ENCODE measurements around the gene NF1. TPM values are rescaled to one million over a fixed set of nuclear protein-coding genes. Genes with fewer than 3 reads are reported as not detected.

NF1 gene
- total RNA-seq, 1 experiment from 2014 or later: 15.1 TPM

GRCh38 chr17:31401456-31402254 lies 306.9 kb downstream of the NF1 start:
- DNase-seq (ENCODE audit: low spot score): peak; percentile 65

GRCh38 chr17:31404028-31404949 lies 309.5 kb downstream of the NF1 start:
- in situ Hi-C loops (cut with HindIII; ENCODE audit: low sequenced_read_pairs): no loop called here
- DNase-seq (ENCODE audit: low spot score): no peak

More at GRCh38 chr17:31401456-31402254, 306.9 kb downstream of the NF1 start:
- in situ Hi-C loops (cut with HindIII; ENCODE audit: low sequenced_read_pairs): no loop called here

DNA sequence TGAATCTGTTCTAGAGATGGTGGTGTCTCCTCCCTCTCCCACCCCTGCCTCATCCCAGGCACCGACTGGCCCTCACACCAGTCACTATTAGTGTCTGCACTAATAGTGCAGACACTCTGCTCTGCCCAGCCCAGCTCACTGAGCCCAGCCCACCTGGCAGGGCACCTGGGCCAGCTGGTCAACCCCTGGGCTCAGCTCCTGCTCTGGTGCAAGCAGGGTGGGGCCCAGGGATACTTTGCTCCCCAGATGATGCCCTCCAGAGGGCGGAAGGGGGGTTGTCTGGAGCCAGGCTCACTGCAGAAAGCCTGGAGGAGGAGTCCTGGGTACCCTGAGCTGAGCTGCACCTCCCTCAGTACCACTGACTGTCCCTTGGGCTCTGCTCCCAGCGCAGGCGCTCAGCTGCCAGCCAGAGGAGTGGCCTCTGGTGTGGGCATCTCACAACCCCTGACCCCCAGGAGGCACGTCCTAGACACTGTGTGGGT lies 311.2 kb downstream of the NF1 start:
- DNase-seq (ENCODE audit: low spot score): no peak
- in situ Hi-C loops (cut with HindIII; ENCODE audit: low sequenced_read_pairs): no loop called here

- in situ Hi-C loops (cut with HindIII; ENCODE audit: low sequenced_read_pairs): no loop called here
- DNase-seq (ENCODE audit: low spot score): no peak
Measured at GRCh38 chr17:31408586-31408985, 313.8 kb downstream of the NF1 start.

- DNase-seq (ENCODE audit: low spot score): no peak
- in situ Hi-C loops (cut with HindIII; ENCODE audit: low sequenced_read_pairs): no loop called here
Measured at GRCh38 chr17:31411707-31412285, 317.0 kb downstream of the NF1 start.

- DNase-seq (ENCODE audit: low spot score): no peak
Measured at GRCh38 chr17:31412511-31412910, 317.7 kb downstream of the NF1 start.

GRCh38 chr17:31413081-31413799 lies 318.5 kb downstream of the NF1 start:
- no peak for DNase-seq (ENCODE audit: low spot score)
- in situ Hi-C loops (cut with HindIII; ENCODE audit: low sequenced_read_pairs): no loop called here

More at GRCh38 chr17:31412511-31412910, 317.7 kb downstream of the NF1 start:
- in situ Hi-C loops (cut with HindIII; ENCODE audit: low sequenced_read_pairs): no loop called here

GRCh38 chr17:31413874-31414549 lies 319.2 kb downstream of the NF1 start:
- peak; percentile 41 for DNase-seq (ENCODE audit: low spot score)
- in situ Hi-C loops (cut with HindIII; ENCODE audit: low sequenced_read_pairs): no loop called here

DNA sequence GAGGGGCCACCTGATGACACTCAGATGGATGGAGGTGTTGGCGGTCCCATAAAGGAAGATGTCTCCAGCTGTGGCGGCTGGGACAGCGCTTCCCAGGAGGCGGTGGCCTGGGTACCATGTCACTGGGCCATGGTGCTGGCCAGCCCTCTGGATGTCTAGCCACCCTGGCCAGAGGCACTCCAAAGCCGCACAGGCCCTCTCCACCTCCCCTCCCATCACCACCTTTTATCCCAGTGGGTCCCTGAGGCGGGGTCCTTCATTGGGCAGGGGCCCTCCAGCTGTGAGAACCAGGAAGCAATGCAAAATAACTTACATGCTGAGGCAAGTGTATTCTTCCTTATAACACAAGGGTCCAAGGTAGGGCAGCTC lies 319.8 kb downstream of the NF1 start:
- no peak for DNase-seq (ENCODE audit: low spot score)
- in situ Hi-C loops (cut with HindIII; ENCODE audit: low sequenced_read_pairs): no loop called here

DNA sequence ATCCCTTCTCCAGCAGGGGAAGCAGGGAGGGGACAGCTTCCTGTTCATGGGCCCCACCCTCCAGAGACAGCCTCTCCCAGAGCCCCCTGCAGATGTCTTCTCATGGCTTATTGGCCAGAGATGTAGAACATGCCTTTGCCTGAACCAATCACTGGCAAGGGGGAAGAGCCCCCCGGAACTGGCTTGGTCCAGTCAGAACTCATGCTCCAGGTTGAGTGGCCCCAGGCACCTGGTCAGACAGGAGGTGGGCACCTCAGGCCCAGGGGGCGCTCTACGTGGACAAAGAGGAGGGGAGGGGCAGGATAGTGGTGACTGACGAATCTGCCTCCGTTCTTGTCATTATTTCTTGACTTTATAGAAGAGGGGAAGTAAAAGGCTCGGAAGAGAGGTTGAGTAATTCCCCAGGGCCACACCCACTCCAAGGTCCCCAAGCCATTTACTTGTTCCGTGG lies 320.3 kb downstream of the NF1 start:
- in situ Hi-C loops (cut with HindIII; ENCODE audit: low sequenced_read_pairs): no loop called here

DNA sequence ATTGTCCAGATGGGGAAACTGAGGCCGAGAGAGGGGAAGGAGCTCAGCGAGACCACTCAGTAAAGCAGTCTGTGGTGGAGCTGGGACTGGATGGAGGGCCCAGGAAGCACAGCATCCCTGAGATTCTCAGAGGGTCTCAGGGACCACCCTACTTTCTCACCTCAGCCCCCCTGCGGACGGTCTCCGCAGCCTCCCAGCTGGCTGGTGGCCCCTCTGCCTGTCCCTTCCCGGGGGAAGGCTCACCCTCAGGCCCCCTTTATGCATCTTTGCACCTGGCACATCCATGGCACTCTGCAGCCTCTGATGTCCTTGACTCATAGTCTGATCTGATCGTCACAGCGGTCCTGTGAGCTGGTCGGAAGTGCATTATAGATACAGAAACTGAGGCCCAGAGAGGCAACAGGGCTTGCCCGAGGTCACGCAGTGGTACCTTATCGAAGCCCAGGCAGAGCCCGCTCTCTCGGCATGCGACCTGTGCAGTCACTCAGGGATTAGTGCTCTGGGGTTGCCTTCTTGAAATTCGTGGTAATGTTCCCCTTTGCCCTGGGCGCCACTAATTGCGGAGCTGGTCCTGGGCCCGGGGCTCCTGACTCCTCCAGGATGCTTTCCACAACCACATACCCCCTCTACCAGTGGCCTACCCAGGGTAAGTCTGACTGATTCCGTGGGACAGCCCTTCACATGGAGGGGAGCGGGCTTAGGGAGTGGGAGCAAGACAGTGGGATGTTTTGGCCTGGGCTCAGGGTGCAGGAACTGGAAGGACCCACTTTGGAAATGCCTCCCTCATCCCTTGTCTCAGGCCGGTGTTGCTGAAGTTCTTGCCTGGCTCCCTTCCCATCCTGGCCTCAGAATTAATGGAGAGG lies 321.1 kb downstream of the NF1 start:
- DNase-seq (ENCODE audit: low spot score): no peak
- in situ Hi-C loops (cut with HindIII; ENCODE audit: low sequenced_read_pairs): no loop called here

More for the DNA sequence above, 320.3 kb downstream of the NF1 start:
- no peak for DNase-seq (ENCODE audit: low spot score)

DNA sequence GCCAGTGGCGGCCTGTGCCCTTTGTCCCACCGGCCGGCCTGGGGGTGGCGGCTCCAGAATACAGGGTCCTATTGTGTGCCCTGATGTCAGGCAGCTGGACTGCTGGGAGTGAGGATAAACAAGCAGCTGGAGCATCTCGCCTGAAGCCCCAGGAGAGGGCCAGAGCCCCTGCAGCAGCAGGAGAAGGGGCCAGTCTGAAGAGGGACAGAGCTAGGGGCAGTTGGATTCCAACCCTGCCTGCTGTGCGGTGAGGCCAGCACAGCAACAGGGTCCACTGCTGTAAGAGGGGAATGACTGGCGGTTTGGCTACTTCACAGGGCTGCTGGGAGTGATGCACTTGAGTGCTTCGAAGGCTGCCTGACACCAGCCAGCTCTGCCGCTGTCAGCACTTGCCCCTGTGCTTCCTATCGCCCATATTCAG lies 321.7 kb downstream of the NF1 start:
- DNase-seq (ENCODE audit: low spot score): no peak
- in situ Hi-C loops (cut with HindIII; ENCODE audit: low sequenced_read_pairs): no loop called here

- DNase-seq (ENCODE audit: low spot score): no peak
- in situ Hi-C loops (cut with HindIII; ENCODE audit: low sequenced_read_pairs): no loop called here
Measured at GRCh38 chr17:31417051-31417792, 322.4 kb downstream of the NF1 start.

DNA sequence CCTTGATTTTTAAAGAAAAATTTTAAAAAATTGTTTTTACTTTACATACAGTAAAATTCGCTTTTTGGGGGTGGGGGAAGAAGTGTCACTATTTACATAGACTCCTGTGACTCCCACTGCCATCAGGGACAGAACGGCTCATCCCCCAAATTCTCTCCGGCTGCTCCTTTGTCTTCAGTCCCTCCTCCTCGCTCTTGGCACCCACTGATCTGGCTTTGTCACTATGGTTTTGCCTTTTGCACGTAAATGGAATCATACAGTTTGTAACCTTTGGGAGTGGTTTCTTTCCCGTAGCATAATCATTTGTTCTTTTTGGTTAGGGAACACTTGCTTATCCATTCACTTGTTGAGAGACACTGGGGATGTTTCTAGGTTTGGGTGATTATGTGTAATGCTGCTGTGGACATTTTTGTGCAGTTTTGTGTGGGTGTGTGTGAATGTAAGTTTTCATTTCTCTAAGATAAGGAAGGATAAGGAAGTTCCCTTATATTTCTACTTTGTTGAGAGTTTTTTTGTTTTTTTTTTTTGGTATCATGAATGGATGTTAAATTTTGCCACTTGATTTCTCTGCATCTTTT lies 324.1 kb downstream of the NF1 start:
- in situ Hi-C loops (cut with HindIII; ENCODE audit: low sequenced_read_pairs): no loop called here
- no peak for DNase-seq (ENCODE audit: low spot score)

DNA sequence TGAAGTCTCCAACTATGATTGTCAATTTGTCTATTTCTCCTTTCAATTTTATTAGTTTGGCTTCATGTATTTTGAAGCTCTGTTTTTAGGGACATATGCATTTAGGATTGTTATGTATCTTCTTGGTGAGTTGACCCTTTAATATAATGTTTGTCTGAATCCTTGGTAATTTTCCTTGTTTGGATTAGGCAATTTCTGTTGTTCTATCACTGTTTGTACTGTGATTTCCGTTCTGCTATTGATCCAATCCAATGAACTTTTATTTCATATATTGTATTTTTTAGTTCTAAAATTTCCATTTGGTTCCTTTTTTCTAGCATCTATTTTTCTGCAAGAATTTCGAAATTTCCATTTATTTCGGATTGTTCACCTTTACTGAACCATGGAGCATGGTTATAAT lies 327.7 kb downstream of the NF1 start:
- in situ Hi-C loops (cut with HindIII; ENCODE audit: low sequenced_read_pairs): no loop called here

GRCh38 chr17:31424944-31425281 lies 330.1 kb downstream of the NF1 start:
- DNase-seq (ENCODE audit: low spot score): no peak
- in situ Hi-C loops (cut with HindIII; ENCODE audit: low sequenced_read_pairs): no loop called here

More for the DNA sequence above, 327.7 kb downstream of the NF1 start:
- no peak for DNase-seq (ENCODE audit: low spot score)
